ENCODE results near the gene TBX4. TPM values are rescaled to one million over a fixed set of nuclear protein-coding genes. Genes with fewer than 3 reads are reported as not detected.

The TBX4 gene
- total RNA-seq, 2 experiments from 2014 or later, result not detected

GRCh38 chr17:61478026-61478789 lies 26.0 kb downstream of the TBX4 start:
- no peak for ATAC-seq (ENCODE audit: low read depth)
- POLR2A ChIA-PET, result no interaction called here

DNA sequence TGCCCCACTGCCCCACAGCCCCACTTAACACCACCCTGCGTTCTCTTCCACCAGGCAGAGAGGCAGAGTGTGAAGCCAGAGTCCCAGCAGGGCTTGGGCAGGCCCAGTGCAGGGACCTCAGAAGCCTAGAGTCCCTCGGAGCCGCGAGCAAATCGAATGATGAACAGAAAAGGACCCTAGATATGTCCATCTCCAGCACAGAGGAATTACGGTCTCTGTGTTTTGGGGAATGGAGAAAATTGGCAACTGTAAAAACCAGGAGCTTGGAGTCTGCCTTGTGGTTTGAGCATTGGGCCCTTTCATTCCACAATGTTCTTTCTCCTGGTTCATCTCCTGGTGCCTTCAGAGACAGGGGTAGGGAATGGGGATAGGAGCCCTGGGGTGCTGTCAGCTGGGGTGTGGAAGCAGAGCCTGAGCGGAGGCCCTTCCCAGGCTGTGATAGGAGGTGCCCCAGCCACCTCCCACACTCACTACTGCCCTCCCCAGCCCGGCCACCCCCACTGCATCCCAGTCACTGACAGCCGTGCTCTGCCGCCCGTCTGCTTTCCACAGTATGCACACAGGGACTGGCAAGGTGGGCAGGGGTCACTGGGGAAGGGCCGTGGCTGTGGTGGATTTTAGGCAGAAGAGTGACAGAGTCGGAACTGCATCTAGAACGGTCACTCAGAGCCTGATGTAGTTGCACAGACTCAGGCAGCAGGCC lies 26.7 kb downstream of the TBX4 start:
- POLR2A ChIA-PET, result no interaction called here
- H3K36me3 Mint-ChIP-seq, result no peaks in the 10 kb centered on the region
- H3K4me3 Mint-ChIP-seq, result no peak overlapping the region
- H3K27ac Mint-ChIP-seq, result no peak overlapping the region
- DNase-seq (no peak), ATAC-seq (ENCODE audit: low read depth) (no peak)
- H3K9me3 Mint-ChIP-seq, result no peaks in the 10 kb centered on the region
- peaks cover 1% of the 10 kb centered on the region for H3K4me1 Mint-ChIP-seq
- peaks cover 3% of the 10 kb centered on the region for H3K27me3 Mint-ChIP-seq

More at GRCh38 chr17:61478026-61478789, 26.0 kb downstream of the TBX4 start:
- H3K27ac Mint-ChIP-seq, result no peak overlapping the region
- no peak overlapping the region for H3K4me3 Mint-ChIP-seq
- H3K36me3 Mint-ChIP-seq, result no peaks in the 10 kb centered on the region
- peaks cover 3% of the 10 kb centered on the region for H3K27me3 Mint-ChIP-seq
- no peak for DNase-seq
- no peaks in the 10 kb centered on the region for H3K9me3 Mint-ChIP-seq
- H3K4me1 Mint-ChIP-seq, result peaks cover 1% of the 10 kb centered on the region

- Mint-ChIP-seq H3K27me3 (peaks cover 3% of the 10 kb centered on the region), H3K4me3 (no peak overlapping the region), H3K27ac (no peak overlapping the region), H3K4me1 (peaks cover 1% of the 10 kb centered on the region), H3K36me3 (no peaks in the 10 kb centered on the region), H3K9me3 (no peaks in the 10 kb centered on the region)
- ATAC-seq (ENCODE audit: low read depth) (no peak), DNase-seq (no peak)
- POLR2A ChIA-PET, result no interaction called here
These were observed 27.5 kb downstream of the TBX4 start for GRCh38 chr17:61479493-61480413.

- DNase-seq (no peak), ATAC-seq (ENCODE audit: low read depth) (no peak)
- POLR2A ChIA-PET, result no interaction called here
- Mint-ChIP-seq H3K27ac (no peak overlapping the region), H3K4me1 (peaks cover 1% of the 10 kb centered on the region), H3K36me3 (no peaks in the 10 kb centered on the region), H3K27me3 (peaks cover 3% of the 10 kb centered on the region), H3K9me3 (no peaks in the 10 kb centered on the region), H3K4me3 (no peak overlapping the region)
These were observed 28.2 kb downstream of the TBX4 start for GRCh38 chr17:61480414-61480807.

DNA sequence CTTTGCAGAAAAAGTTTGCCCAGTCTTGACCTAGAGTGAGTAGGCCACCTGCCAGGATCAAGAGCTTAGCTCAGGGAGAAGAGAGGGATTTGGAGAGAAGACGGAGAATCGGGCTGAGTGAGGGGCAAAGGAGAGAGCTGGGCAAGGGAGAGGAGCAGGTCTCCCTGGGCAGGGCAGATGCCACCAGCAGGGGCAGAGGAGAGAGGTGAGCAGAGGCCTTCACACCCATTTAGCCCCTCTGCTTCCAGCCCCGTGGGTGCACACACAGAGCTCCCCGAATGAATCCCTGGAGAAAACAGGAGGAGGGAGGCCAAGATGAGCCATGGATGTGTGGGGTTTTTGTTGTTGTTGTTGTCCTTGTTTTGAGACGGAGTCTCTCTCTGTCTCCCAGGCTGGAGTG lies 29.2 kb downstream of the TBX4 start:
- no peaks in the 10 kb centered on the region for H3K36me3 Mint-ChIP-seq
- no peaks in the 10 kb centered on the region for H3K27me3 Mint-ChIP-seq
- POLR2A ChIA-PET, result no interaction called here
- no peaks in the 10 kb centered on the region for H3K9me3 Mint-ChIP-seq
- no peak overlapping the region for H3K4me3 Mint-ChIP-seq
- no peak for DNase-seq
- ATAC-seq (ENCODE audit: low read depth), result no peak
- H3K4me1 Mint-ChIP-seq, result no peaks in the 10 kb centered on the region
- no peak overlapping the region for H3K27ac Mint-ChIP-seq

GRCh38 chr17:61482467-61482866 lies 30.2 kb downstream of the TBX4 start:
- no peaks in the 10 kb centered on the region for H3K9me3 Mint-ChIP-seq
- no peak overlapping the region for H3K4me3 Mint-ChIP-seq
- H3K36me3 Mint-ChIP-seq, result no peaks in the 10 kb centered on the region
- H3K4me1 Mint-ChIP-seq, result no peaks in the 10 kb centered on the region
- H3K27ac Mint-ChIP-seq, result no peak overlapping the region
- no peaks in the 10 kb centered on the region for H3K27me3 Mint-ChIP-seq
- no peak for DNase-seq
- ATAC-seq (ENCODE audit: low read depth), result no peak
- POLR2A ChIA-PET, result no interaction called here

- no peaks in the 10 kb centered on the region for H3K9me3 Mint-ChIP-seq
- H3K27ac Mint-ChIP-seq, result no peak overlapping the region
- no peaks in the 10 kb centered on the region for H3K4me1 Mint-ChIP-seq
- H3K4me3 Mint-ChIP-seq, result no peak overlapping the region
- H3K36me3 Mint-ChIP-seq, result no peaks in the 10 kb centered on the region
- ATAC-seq (ENCODE audit: low read depth), result no peak
- no peaks in the 10 kb centered on the region for H3K27me3 Mint-ChIP-seq
- DNase-seq, result no peak
- POLR2A ChIA-PET, result no interaction called here
These were observed 31.5 kb downstream of the TBX4 start for GRCh38 chr17:61483778-61484116.

- Mint-ChIP-seq H3K27me3 (no peaks in the 10 kb centered on the region), H3K36me3 (no peaks in the 10 kb centered on the region), H3K4me3 (no peak overlapping the region), H3K27ac (no peak overlapping the region), H3K4me1 (no peaks in the 10 kb centered on the region), H3K9me3 (no peaks in the 10 kb centered on the region)
- POLR2A ChIA-PET, result no interaction called here
- DNase-seq (no peak), ATAC-seq (ENCODE audit: low read depth) (no peak)
These were observed 32.0 kb downstream of the TBX4 start for GRCh38 chr17:61484174-61484573.

- ATAC-seq (ENCODE audit: low read depth) (no peak), DNase-seq (no peak)
- POLR2A ChIA-PET, result interaction anchor here (0.6 kb wide), 1 partner anchor 116 kb away, joined by 4 read pairs; no protein-coding TSS in a partner anchor
- no peak overlapping the region for H3K4me3 Mint-ChIP-seq
- no peaks in the 10 kb centered on the region for H3K36me3 Mint-ChIP-seq
- H3K9me3 Mint-ChIP-seq, result no peaks in the 10 kb centered on the region
- H3K27me3 Mint-ChIP-seq, result no peaks in the 10 kb centered on the region
- H3K27ac Mint-ChIP-seq, result no peak overlapping the region
- no peaks in the 10 kb centered on the region for H3K4me1 Mint-ChIP-seq
These were observed 33.0 kb downstream of the TBX4 start for GRCh38 chr17:61485067-61485775.

DNA sequence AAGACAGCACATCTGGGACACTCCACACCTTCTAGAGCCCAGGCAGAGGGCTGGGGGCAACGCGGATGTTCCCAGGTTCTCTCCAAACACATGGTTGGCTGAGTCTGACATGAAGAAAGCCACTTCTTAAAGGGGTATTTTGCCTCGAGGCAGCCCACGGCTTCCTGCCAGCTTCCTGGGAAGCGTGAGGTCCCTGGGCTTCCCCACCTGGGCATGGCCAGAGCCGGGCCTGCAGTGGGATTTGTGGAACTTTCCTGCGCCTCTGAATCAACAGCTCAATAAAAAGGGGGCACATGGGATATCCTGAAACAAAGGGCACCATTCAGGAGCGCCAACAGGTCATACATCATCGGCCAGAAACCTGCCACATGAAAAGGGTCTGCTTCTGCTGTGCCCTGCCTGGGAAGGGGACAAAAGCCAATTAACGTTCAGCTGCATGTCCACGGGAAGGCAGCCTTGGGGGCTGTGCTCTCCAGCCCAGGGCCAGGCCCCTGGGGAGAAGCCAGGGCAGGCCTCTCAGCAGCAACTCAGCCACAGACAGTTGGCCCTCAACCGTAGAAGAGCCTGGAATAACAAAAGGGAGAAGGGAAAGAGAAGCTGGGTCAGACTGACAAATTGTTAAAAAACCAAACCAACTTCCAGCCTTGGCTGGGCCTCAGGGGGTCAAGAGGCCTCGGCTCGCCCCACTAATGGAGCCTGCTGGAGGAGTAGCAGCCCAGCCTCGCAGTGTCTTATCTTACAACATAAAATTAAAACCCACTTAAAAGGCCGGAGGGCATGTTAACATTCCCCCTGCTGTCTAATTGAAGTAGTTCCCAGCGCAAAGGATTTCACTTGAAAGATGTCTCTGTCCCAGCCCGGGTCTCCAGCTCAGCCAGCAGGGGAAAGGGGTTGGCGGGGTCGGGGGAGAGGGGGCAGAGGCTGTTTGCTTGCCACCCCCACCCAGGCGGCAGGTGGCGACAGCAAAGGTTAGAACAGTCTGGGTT lies 34.2 kb downstream of the TBX4 start:
- H3K4me3 Mint-ChIP-seq, result no peak overlapping the region
- no peaks in the 10 kb centered on the region for H3K36me3 Mint-ChIP-seq
- ATAC-seq (ENCODE audit: low read depth), result no peak
- no peaks in the 10 kb centered on the region for H3K9me3 Mint-ChIP-seq
- no peak for DNase-seq
- POLR2A ChIA-PET, result interaction anchor here (0.6 kb wide), 1 partner anchor 114 kb away, joined by 4 read pairs; no protein-coding TSS in a partner anchor
- no peak overlapping the region for H3K27ac Mint-ChIP-seq
- no peaks in the 10 kb centered on the region for H3K4me1 Mint-ChIP-seq
- H3K27me3 Mint-ChIP-seq, result no peaks in the 10 kb centered on the region

- H3K9me3 Mint-ChIP-seq, result no peaks in the 10 kb centered on the region
- peaks cover 5% of the 10 kb centered on the region for H3K27me3 Mint-ChIP-seq
- ATAC-seq (ENCODE audit: low read depth) (no peak), DNase-seq (no peak)
- POLR2A ChIA-PET, result no interaction called here
- H3K4me1 Mint-ChIP-seq, result no peaks in the 10 kb centered on the region
- H3K4me3 Mint-ChIP-seq, result no peak overlapping the region
- H3K27ac Mint-ChIP-seq, result no peak overlapping the region
- H3K36me3 Mint-ChIP-seq, result no peaks in the 10 kb centered on the region
These were observed 35.2 kb downstream of the TBX4 start for GRCh38 chr17:61487161-61487988.
